SK-N-SH treated with all-trans-retinoic acid at 6 μM for 48 hours (cell line): ENCODE results near the gene MEPCE.

Source experiments
- ATAC-seq: fragments of 200-7000 bp; cut with Tn5 transposase; 3 replicates; pipeline ENCODE4 v1.9.1; 2020; ENCODE audit warnings: mild to moderate bottlenecking, moderate library complexity
- ARNTL ChIP-seq: fragments of 450-650 bp; formaldehyde crosslinking; IDR thresholded peaks from 2 replicates; pipeline ENCODE4 v1.5.0; 2020; ENCODE audit warnings: low read depth, mild to moderate bottlenecking, moderate library complexity, borderline replicate concordance
- BACH2 ChIP-seq: fragments of 250-450 bp; sonication (Bioruptor Pico); IDR thresholded peaks from 2 replicates; pipeline ENCODE4 v1.9.0; 2021; ENCODE audit warnings: mild to moderate bottlenecking, borderline replicate concordance
- CSDC2 ChIP-seq: fragments of 250-450 bp; sonication (Bioruptor Pico); IDR thresholded peaks from 2 replicates; pipeline ENCODE4 v1.5.0; 2020; ENCODE audit warnings: mild to moderate bottlenecking, moderate library complexity
- ESRRG ChIP-seq: fragments of 250-450 bp; sonication (Bioruptor Pico); IDR thresholded peaks from 2 replicates; pipeline ENCODE4 v1.6.1; 2021; ENCODE audit warnings: mild to moderate bottlenecking
- GLIS3 ChIP-seq: fragments of 250-450 bp; sonication (Bioruptor Pico); IDR thresholded peaks from 2 replicates; pipeline ENCODE4 v1.5.0; 2020; ENCODE audit warnings: mild to moderate bottlenecking, moderate library complexity
- ISL1 ChIP-seq: fragments of 250-450 bp; sonication (Bioruptor Pico); IDR thresholded peaks from 2 replicates; pipeline ENCODE4 v2.1.2; 2022; ENCODE audit warnings: mild to moderate bottlenecking, moderate library complexity
- PATZ1 ChIP-seq: fragments of 250-450 bp; sonication (Bioruptor Pico); IDR thresholded peaks from 2 replicates; pipeline ENCODE4 v1.8.0; 2020; ENCODE audit warnings: mild to moderate bottlenecking, moderate library complexity, borderline replicate concordance
- PPARA ChIP-seq: fragments of 250-450 bp; sonication (Bioruptor Pico); IDR thresholded peaks from 2 replicates; pipeline ENCODE4 v1.5.0; 2020; ENCODE audit warnings: mild to moderate bottlenecking, borderline replicate concordance
- SNAI2 ChIP-seq: fragments of 250-450 bp; sonication (Bioruptor Pico); IDR thresholded peaks from 2 replicates; pipeline ENCODE4 v1.5.0; 2020; ENCODE audit warnings: mild to moderate bottlenecking, moderate library complexity
- TCF4 ChIP-seq: fragments of 250-450 bp; sonication (Bioruptor Pico); IDR thresholded peaks from 2 replicates; pipeline ENCODE4 v1.8.0; 2021; ENCODE audit warnings: mild to moderate bottlenecking, moderate library complexity, borderline replicate concordance
- TOX ChIP-seq: fragments of 250-450 bp; sonication (Bioruptor Pico); IDR thresholded peaks from 2 replicates; pipeline ENCODE4 v1.8.0; 2021; ENCODE audit warnings: mild to moderate bottlenecking, moderate library complexity, borderline replicate concordance
- ZC3H10 ChIP-seq: fragments of 250-450 bp; sonication (Bioruptor Pico); IDR thresholded peaks from 2 replicates; pipeline ENCODE4 v1.5.1; 2021; ENCODE audit warnings: mild to moderate bottlenecking, moderate library complexity
- ZNF565 ChIP-seq: fragments of 450-650 bp; formaldehyde crosslinking; conservative IDR thresholded peaks from 2 replicates; pipeline ENCODE4 v1.5.0; 2020; ENCODE audit warnings: low read depth, mild to moderate bottlenecking, moderate library complexity
- TF ChIP-seq, protein P1 (sequence below): fragments of 250-450 bp; sonication (Bioruptor Pico); IDR thresholded peaks from 2 replicates; pipeline ENCODE4 v1.5.0; 2020; ENCODE audit warnings: mild to moderate bottlenecking, moderate library complexity
- TF ChIP-seq, protein P2 (sequence below): fragments of 250-450 bp; sonication (Bioruptor Pico); IDR thresholded peaks from 2 replicates; pipeline ENCODE4 v1.5.1; 2021; ENCODE audit warnings: mild to moderate bottlenecking, moderate library complexity
- TF ChIP-seq, protein P3 (sequence below): fragments of 250-450 bp; sonication (Bioruptor Pico); IDR thresholded peaks from 2 replicates; pipeline ENCODE4 v1.5.1; 2020; ENCODE audit warnings: low read depth, mild to moderate bottlenecking, moderate library complexity

Gene MEPCE

DNA sequence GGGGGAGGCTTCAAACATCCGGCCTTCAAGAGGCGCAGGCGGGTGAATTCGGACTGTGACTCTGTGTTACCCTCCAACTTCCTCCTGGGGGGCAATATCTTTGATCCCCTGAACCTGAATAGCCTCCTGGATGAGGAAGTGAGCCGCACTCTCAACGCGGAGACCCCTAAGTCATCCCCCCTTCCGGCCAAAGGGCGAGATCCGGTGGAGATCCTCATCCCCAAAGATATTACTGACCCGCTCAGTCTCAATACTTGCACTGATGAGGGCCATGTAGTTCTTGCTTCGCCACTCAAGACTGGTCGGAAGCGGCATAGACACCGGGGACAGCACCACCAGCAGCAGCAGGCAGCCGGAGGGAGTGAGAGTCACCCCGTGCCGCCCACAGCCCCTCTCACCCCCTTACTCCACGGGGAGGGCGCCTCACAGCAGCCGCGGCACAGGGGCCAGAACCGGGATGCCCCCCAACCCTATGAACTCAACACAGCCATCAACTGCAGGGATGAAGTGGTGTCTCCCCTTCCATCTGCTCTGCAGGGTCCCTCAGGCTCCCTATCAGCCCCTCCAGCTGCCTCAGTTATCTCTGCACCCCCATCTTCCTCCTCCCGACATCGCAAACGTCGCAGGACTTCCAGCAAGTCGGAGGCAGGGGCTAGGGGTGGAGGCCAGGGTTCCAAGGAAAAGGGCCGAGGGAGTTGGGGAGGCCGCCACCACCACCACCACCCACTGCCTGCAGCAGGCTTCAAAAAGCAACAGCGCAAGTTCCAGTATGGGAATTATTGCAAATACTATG lies 1.1 kb downstream of the MEPCE start:
- TF ChIP-seq, protein P1, sequence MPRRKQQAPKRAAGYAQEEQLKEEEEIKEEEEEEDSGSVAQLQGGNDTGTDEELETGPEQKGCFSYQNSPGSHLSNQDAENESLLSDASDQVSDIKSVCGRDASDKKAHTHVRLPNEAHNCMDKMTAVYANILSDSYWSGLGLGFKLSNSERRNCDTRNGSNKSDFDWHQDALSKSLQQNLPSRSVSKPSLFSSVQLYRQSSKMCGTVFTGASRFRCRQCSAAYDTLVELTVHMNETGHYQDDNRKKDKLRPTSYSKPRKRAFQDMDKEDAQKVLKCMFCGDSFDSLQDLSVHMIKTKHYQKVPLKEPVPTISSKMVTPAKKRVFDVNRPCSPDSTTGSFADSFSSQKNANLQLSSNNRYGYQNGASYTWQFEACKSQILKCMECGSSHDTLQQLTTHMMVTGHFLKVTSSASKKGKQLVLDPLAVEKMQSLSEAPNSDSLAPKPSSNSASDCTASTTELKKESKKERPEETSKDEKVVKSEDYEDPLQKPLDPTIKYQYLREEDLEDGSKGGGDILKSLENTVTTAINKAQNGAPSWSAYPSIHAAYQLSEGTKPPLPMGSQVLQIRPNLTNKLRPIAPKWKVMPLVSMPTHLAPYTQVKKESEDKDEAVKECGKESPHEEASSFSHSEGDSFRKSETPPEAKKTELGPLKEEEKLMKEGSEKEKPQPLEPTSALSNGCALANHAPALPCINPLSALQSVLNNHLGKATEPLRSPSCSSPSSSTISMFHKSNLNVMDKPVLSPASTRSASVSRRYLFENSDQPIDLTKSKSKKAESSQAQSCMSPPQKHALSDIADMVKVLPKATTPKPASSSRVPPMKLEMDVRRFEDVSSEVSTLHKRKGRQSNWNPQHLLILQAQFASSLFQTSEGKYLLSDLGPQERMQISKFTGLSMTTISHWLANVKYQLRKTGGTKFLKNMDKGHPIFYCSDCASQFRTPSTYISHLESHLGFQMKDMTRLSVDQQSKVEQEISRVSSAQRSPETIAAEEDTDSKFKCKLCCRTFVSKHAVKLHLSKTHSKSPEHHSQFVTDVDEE: no peak
- no peak for TF ChIP-seq GLIS3 (CRISPR knock-in tag)
- no peak for TF ChIP-seq ARNTL (CRISPR knock-in tag)
- TF ChIP-seq, protein P2, sequence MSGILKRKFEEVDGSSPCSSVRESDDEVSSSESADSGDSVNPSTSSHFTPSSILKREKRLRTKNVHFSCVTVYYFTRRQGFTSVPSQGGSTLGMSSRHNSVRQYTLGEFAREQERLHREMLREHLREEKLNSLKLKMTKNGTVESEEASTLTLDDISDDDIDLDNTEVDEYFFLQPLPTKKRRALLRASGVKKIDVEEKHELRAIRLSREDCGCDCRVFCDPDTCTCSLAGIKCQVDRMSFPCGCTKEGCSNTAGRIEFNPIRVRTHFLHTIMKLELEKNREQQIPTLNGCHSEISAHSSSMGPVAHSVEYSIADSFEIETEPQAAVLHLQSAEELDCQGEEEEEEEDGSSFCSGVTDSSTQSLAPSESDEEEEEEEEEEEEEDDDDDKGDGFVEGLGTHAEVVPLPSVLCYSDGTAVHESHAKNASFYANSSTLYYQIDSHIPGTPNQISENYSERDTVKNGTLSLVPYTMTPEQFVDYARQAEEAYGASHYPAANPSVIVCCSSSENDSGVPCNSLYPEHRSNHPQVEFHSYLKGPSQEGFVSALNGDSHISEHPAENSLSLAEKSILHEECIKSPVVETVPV (CRISPR knock-in tag): no peak
- TF ChIP-seq SNAI2 (CRISPR knock-in tag): no peak
- no peak for TF ChIP-seq CSDC2 (CRISPR knock-in tag)
- no peak for TF ChIP-seq ZC3H10 (CRISPR knock-in tag)
- ATAC-seq: no peak

- TF ChIP-seq ISL1: no peak
- TF ChIP-seq BACH2 (CRISPR knock-in tag): no peak
- TF ChIP-seq CSDC2 (CRISPR knock-in tag): no peak
- TF ChIP-seq TCF4 (CRISPR knock-in tag): no peak
- TF ChIP-seq ESRRG (CRISPR knock-in tag): no peak
- TF ChIP-seq PATZ1 (CRISPR knock-in tag): no peak
- TF ChIP-seq, protein P1: no peak
- TF ChIP-seq TOX (CRISPR knock-in tag): no peak
- no peak for TF ChIP-seq ZC3H10 (CRISPR knock-in tag)
- no peak for TF ChIP-seq ZNF565 (CRISPR knock-in tag)
- no peak for TF ChIP-seq ARNTL (CRISPR knock-in tag)
- TF ChIP-seq, protein P3, sequence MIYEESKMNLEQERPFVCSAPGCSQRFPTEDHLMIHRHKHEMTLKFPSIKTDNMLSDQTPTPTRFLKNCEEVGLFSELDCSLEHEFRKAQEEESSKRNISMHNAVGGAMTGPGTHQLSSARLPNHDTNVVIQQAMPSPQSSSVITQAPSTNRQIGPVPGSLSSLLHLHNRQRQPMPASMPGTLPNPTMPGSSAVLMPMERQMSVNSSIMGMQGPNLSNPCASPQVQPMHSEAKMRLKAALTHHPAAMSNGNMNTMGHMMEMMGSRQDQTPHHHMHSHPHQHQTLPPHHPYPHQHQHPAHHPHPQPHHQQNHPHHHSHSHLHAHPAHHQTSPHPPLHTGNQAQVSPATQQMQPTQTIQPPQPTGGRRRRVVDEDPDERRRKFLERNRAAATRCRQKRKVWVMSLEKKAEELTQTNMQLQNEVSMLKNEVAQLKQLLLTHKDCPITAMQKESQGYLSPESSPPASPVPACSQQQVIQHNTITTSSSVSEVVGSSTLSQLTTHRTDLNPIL (CRISPR knock-in tag): no peak
- no peak for TF ChIP-seq PPARA (CRISPR knock-in tag)
- TF ChIP-seq GLIS3 (CRISPR knock-in tag): no peak
- no peak for ATAC-seq
Observed at GRCh38 chr7:100431286-100431735, 1.7 kb downstream of the MEPCE start.

GRCh38 chr7:100432053-100432452 lies 2.4 kb downstream of the MEPCE start:
- ATAC-seq: no peak
- TF ChIP-seq GLIS3 (CRISPR knock-in tag): no peak
